NCI-H82 treated with DMSO at 0.1 percent for 48 hours (cell line): ENCODE measurements around the gene TRHDE.

Source experiments
- DNase-seq: peaks from one replicate; lab custom pipeline; 2025; ENCODE audit not compliant: unreplicated experiment; lab: John Stamatoyannopoulos, UW

The TRHDE gene

GRCh38 chr12:72315858-72316257, 43.7 kb downstream of the TRHDE start:
- no peak for DNase-seq

GRCh38 chr12:72318341-72318740, 46.2 kb downstream of the TRHDE start:
- no peak for DNase-seq

- no peak for DNase-seq
Measured at GRCh38 chr12:72323881-72324280, 51.7 kb downstream of the TRHDE start.

GRCh38 chr12:72330301-72330700, 58.1 kb downstream of the TRHDE start:
- DNase-seq, result no peak

- no peak for DNase-seq
Measured at GRCh38 chr12:72330784-72331183, 58.6 kb downstream of the TRHDE start.

- DNase-seq, result no peak
Measured at GRCh38 chr12:72337382-72337781, 65.2 kb downstream of the TRHDE start.

- DNase-seq, result no peak
Measured at GRCh38 chr12:72337946-72338345, 65.8 kb downstream of the TRHDE start.

- no peak for DNase-seq
Measured at GRCh38 chr12:72338437-72338836, 66.3 kb downstream of the TRHDE start.

GRCh38 chr12:72346363-72346944, 74.3 kb downstream of the TRHDE start:
- peak; percentile 54 for DNase-seq

- DNase-seq, result no peak
Measured at GRCh38 chr12:72349491-72349890, 77.3 kb downstream of the TRHDE start.

GRCh38 chr12:72359416-72359815, 87.2 kb downstream of the TRHDE start:
- no peak for DNase-seq

- DNase-seq, result no peak
Measured at GRCh38 chr12:72365151-72365550, 93.0 kb downstream of the TRHDE start.

GRCh38 chr12:72366255-72366654, 94.1 kb downstream of the TRHDE start:
- no peak for DNase-seq

GRCh38 chr12:72368298-72368697, 96.1 kb downstream of the TRHDE start:
- DNase-seq, result no peak

GRCh38 chr12:72368719-72369422, 96.7 kb downstream of the TRHDE start:
- DNase-seq, result no peak

GRCh38 chr12:72369423-72369959, 97.3 kb downstream of the TRHDE start:
- no peak for DNase-seq

- no peak for DNase-seq
Measured at GRCh38 chr12:72380441-72380840, 108.3 kb downstream of the TRHDE start.

- no peak for DNase-seq
Measured at GRCh38 chr12:72388322-72388721, 116.2 kb downstream of the TRHDE start.

GRCh38 chr12:72390146-72390545, 118.0 kb downstream of the TRHDE start:
- DNase-seq, result peak; percentile 43

- no peak for DNase-seq
Measured at GRCh38 chr12:72406111-72406510, 133.9 kb downstream of the TRHDE start.

- no peak for DNase-seq
Measured at GRCh38 chr12:72432037-72432604, 160.0 kb downstream of the TRHDE start.

- DNase-seq, result no peak
Measured at GRCh38 chr12:72433298-72433697, 161.1 kb downstream of the TRHDE start.
